GM19452 (cell line): ENCODE measurements around the gene ARHGEF1.
A peak's percentile ranks its signal among the peaks of the same experiment; 100 is the strongest.

Experiments used
- ATAC-seq: cut with Tn5 transposase; IDR thresholded peaks from one replicate; pipeline ENCODE4 v1.9.1; 2021; ENCODE audit not compliant: unreplicated experiment

Gene ARHGEF1

DNA sequence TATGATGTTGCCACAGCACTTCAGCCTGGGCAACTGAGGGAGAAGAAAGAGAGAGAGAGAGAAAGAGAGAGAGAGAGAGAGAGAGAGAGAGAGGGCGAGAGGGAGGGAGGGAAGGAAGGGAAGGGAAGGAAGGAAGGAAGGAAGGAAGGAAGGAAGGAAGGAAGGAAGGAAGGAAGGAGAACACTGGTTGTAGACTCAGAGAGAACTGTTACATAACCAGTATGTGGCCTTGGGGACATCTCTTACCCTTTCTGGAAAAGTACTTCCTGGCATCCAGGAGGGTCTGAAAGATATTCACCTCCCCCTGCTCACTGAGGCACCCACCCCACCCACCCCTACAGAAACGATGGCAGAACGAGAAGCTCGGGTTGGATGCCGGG is 2.7 kb upstream of the ARHGEF1 start:
- no peak for ATAC-seq

DNA sequence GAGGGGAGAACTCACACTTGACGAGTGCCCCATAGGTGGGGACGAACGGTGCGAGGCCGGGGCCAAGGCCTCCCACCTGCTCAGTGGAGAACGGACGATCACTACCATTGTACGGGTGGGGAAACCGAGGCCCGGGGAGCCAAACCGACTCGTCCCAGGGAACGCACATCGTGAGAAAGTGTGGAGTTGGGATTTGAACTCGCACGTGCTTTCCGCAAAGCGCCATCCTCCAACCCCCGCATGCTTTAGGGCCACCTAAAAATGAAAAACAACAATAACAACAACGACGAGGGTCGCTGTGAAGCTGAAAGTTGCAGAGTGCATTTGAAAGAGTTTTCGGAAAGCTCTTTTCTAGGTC is 458 bp downstream of the ARHGEF1 start:
- no peak for ATAC-seq

DNA sequence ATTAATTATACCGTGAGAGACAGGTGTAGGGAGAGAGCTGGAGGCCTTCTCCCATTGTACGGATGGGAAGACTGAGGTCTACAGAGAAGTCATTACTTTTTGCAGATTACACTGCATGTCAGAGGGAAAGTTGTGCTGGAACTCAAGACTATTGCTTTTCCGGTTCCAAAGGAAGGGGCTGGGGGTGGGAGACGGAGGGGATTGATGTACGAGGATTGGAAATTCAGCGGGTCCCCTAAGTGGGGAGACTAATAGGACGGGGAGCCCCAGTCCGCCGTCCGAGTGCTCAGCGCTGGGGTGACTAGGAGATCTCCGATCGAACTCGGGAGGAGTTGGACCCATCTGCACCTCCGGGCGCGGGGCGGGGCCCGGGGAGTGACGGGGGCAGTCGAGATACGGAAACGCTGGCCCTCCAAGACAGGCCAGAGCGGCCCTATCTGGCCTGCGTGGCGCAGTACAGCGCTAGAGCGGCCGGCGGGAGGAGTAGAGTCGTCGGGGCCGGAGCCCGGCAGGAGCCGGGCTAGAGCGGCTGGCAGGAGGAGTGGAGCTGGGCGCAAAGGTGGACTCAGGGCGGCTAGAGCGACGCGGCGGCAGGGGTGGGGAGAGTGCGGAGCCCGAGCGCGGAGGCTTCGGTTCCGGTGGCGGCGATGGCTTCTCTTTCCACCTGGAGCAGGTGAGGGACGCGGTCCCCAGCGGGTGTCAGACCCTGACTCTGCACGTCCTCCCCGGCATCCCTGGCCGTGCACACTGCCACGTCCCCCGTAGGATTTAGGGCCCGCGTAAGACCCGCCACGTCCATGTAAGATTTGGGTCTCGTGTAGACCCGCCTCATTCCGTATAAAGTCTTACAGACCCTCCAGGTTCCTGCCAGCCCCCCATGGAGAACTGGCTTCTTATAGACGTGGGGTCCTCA is 1.1 kb downstream of the ARHGEF1 start:
- peak; percentile 69 for ATAC-seq

DNA sequence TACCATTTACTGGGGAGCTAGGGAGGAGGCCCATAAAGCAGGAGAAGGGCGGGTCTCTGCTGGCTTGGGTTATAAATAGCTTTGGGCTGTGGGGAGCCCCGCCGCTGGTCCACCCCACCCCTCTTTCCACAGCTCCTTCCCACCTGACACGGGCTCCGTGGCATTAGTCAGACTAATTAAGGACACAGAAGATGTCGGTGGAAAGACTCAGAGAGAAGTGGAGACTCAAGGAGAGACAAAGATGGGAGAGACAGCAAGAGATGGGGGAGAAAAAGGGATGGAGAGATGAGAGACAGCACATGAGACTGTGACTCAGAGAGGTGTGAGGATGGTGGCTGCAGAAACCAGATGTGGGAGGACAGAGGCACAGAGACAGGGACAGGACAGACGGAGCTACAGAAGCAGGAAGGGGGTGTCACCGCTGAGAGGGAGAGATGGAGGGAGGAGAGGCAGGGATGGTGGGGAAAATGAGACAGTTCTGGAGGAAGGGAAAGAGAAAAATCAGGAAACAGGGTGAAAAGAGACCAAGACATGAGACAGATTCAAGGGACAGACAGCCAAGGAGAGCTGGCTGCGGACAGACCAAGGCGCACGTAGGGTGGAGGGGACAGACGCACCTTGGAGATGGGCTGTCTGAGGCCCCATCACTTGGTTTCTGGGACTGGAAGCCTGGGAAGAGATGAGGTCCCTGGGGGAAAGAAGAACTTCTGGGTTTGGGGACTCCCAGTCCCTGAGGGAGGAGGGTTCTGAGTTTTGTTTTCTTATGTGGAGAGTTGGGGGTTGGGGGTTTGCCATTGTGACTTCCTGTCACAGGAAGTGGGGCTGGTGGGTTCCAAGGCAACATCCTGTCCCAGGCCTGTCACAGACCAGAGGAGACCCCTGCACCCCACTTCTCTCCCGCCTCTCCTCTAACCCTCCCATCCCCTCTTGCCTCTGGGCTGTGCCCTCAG is 4.1 kb downstream of the ARHGEF1 start:
- ATAC-seq = no peak

DNA sequence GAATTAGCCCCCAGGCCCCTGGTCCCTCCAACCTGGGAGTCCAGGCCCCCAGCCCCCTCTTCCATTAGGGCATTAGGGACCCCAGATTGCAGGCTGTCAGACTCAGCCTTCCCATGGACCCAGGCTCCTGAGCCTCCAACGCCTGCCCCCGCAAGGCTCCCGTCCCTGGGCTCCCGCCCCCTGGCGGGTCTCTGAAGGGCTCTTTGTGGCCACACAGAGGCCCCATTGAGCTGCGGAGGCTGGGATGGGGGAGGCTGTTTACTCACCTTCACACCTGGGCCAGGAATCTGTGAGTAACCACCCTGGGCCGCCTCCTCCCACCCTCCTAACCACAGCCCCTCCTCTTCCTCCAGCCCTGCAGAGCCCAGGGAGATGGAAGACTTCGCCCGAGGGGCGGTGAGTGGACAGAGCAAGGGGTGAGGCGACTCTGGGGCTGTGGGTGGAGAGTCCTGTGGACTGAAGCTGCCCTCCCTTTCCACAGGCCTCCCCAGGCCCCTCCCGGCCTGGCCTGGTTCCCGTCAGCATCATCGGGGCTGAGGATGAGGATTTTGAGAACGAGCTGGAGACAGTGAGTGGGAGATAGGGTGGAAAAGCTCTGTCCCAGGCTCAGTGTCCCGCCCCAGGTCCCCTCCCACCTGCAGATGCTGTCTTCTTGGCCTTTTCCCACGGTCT is 4.9 kb downstream of the ARHGEF1 start:
- no peak for ATAC-seq

DNA sequence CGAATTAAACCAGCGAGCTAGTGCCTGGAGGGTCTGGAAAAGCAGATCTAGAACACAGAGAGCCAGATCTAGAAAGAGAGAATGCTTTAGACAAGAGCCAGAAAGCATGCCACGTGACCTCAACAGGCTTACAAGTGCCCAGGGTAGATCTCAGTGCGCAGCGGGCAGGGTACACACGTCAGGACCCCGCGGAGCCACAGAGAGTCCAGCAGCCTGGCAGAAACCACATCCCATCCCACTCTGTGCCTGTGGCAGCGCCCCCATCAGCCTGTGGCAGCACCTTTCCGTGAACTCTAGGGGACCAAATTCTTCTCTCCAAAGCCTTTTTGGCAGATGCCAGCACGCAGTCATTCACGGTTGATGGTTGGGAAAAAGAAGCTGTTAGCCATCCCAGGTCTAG is 5.9 kb downstream of the ARHGEF1 start:
- ATAC-seq = no peak

DNA sequence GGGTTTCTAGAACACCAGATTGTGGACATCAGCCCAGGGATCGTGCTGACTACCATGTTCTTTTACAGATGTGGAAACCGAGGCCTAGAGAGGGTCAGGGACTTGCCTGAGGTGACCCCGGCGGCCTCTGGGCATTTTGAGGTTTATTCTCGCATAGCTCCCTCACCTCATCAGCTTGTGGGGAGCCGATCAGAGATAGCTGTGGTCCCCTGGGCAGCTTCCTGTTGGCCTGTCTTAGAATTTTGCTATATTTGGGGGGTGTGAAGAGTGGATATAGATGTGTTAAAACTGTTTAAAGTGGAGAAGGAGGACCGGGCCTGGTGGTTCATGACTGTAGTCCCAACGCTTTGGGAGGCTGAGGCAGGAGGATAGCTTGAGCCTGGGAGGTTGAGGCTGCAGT is 6.9 kb downstream of the ARHGEF1 start:
- no peak for ATAC-seq

DNA sequence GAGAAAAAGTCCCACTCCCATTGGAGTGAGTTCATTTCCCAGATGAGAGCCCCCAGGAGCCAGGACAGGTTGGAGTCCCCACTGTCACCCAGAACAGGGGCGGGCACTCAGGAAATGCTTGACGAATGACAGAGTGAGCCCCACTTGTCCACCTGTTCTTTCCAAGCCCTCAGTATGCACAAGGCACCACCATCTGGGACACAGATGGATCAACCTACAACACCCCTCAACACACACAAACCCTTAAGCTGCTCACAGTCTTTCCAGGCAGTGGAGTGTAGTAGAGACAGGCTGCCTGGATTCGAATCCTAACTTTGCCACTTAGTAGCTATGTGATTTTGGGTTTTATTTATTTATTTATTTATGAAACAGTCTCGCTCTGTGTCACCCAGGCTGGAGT is 8.0 kb downstream of the ARHGEF1 start:
- ATAC-seq = no peak

DNA sequence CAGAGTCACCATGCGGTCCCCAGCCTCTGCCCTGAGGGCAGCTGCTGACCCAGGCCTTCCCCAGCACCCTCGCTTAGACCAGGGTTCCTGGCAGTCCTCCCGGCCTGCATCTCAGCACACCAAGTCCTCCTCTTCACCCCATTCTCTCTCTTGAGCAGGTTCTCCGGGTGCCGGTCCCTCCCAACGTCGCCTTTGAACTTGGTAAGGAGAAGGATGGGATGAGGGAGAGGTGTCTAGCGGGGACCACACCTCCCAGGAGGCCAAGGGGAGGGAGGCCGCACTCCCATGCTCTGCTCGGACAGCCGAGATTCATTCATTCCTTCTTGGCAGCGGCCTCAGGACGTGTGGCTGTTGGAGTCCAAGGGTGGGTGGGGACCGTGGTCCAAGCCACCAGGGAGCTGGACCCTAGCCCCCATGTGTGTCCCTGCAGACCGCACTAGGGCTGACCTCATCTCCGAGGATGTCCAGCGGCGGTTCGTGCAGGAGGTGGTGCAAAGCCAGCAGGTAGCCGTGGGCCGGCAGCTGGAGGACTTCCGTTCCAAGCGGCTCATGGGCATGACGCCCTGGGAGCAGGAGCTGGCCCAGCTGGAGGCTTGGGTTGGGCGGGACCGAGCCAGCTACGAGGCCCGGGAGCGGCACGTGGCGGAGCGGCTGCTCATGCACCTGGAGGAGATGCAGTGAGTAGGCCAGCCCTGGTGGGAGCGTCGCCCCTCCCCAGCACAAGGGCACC is 9.4 kb downstream of the ARHGEF1 start:
- no peak for ATAC-seq

DNA sequence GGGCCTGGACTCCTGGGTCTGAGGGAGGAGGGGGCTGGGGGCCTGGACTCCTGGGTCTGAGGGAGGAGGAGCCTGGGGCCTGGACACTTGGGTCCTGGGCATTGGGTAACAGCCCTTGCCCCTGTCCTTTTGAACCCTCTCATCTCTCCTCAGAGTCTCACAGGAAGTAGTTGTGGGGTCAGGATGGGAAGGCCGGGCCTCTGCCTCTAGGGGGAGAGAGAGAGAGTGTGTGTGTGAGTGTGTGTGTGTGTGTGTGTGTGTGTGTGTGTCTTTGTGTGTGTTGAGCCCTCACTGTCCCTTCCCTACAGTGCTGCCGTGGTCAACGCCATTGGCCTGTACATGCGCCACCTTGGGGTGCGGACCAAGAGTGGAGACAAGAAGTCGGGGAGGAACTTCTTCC is 10.9 kb downstream of the ARHGEF1 start:
- ATAC-seq = no peak

DNA sequence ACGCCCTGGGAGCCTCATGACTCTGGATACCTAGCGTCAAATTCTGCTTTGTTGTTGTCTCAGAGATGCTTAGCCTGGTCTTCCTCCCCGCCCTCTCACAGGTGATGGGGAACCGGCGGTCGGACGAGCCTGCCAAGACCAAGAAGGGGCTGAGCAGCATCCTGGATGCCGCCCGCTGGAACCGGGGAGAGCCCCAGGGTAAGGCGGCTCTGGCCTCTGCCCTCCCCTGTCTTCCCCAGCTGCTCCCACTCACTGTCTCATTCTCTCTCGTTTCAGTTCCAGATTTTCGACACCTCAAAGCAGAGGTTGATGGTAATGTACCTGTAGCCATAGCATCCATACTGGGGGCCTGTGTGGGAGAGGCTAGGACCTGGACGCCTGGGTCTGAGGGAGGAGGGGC is 11.4 kb downstream of the ARHGEF1 start:
- ATAC-seq = no peak

DNA sequence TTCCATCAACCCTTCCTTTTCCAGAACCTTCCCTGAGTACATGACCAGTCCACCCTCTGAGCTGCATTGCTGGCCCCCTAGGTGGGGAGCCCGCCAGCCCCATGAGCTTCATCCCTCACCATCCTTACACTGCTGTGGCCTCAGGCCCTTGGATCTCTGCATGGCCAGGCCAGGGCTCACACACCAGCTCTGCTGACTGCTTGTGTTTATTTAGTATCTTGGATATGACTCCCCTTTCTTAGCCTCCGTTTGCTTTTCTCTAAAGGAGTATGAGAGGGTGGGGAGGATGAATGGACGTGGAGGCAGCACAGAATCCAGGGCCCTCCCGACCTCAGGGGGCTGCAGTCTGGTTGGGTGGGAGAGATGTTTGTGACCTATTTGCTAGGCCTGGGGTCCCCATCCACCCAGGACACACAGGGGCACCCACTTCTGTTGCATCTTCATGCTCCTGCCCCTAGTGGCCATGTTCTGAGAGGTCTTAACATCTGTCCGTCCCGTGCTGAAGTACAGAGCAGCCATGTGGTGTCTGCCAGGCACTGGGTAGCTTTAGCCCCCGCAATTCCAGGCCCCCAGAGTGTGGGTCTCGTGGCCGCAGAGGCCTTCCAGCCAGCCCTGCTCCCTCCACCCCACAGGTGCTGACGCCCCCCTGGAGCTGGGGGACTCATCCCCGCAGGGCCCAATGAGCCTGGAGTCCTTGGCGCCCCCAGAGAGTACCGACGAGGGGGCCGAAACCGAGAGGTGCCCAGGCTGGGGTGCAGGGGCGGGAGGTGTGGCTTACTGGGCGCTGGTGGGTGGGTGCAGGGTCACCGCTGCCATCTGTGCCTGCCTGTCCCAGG is 13.0 kb downstream of the ARHGEF1 start:
- ATAC-seq = no peak

DNA sequence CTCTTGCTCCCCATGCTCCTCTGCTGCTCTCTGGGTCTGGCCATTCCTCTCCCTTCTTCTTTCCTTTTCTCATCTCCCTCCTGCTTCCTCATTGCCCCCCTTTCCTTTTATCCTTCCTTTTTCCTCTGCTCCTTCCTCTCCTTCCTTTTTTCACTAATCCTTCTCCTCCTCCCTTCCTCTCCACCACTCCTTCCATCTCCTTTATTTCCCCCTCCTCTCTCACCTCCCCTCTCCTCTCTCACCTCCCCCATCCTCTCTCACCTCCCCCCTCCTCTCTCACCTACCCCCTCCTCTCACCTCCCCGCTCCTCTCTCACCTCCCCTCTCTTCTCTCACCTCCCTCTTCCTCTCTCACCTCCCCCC is 13.6 kb downstream of the ARHGEF1 start:
- no peak for ATAC-seq

DNA sequence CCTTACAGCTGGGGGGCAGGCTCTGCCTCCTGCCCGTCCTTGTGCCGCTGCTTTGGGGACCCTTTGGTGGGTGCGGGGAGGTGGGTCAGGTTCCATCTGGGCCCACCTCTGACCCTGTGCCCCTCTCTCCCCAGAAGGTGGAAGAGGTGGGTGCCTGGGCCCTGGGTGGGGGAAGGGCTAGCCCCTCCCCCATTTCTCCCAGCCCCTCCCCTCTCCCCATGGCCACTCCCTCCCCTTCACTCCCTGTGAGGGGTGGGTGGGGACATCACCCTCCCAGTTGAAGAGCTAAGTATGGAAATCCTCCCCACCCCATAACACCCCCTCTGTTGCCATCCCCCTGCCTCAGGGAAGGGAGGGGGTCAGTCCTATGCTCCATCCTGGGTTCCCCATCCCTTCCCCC is 14.2 kb downstream of the ARHGEF1 start:
- no peak for ATAC-seq

DNA sequence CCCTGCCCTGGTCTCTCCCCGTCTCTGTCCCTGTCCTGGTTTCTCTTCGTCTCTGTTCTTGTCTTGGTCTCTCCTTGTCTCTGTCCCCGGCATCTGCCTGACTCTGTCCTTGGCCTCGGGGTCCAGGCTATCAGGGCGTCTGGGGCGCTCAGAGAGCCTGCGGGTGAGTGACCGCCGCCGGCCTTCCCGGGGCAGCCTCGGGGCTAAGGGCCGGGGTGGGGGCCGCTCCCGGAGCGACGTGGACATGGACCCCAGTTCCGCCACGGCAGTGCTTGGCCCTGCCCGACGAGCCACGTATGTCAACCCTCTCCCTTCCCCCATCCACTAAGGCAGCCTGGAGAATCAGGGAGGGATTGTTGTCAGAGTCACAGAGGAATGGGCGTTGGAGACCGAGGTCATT is 14.8 kb downstream of the ARHGEF1 start:
- ATAC-seq = no peak

DNA sequence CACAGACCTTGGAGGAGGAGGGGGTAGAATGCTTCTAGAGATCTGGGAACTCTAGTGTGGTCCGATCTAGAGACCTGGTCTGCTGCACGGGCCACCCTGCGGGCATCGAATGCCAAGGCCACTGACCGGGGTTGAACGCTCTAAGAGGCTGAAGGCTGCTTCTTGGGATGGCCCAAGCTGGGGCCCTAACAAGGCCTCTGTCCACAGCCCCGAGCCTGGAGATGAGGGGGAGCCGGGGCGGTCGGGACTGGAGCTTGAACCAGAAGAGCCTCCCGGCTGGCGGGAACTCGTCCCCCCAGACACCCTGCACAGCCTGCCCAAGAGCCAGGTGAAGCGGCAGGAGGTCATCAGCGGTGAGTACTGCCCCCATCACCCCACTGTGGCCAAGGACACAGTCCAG is 15.3 kb downstream of the ARHGEF1 start:
- ATAC-seq = no peak

DNA sequence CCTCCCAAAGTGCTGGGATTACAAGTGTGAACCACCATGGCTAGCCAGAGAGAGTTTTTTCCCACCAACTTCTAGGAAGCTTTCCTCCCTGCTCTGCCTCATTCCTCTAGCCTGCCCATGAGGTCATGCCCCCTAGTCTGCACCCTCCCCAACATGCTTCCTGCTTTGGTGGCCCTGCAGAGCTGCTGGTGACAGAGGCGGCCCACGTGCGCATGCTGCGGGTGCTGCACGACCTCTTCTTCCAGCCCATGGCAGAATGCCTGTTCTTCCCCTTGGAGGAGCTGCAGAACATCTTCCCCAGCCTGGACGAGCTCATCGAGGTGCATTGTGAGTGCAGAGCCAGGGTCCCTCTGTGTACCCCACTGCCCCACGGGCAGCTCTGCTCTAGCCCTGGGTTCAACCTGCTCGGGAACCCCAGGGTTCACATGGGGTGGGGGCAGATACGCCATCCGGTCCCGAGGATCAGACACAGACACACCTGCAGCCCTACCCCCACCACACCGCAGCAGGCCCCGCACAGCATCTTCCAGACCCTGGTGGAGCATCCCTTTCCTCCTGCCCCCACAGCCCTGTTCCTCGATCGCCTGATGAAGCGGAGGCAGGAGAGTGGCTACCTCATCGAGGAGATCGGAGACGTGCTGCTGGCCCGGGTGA is 18.9 kb downstream of the ARHGEF1 start:
- no peak for ATAC-seq

DNA sequence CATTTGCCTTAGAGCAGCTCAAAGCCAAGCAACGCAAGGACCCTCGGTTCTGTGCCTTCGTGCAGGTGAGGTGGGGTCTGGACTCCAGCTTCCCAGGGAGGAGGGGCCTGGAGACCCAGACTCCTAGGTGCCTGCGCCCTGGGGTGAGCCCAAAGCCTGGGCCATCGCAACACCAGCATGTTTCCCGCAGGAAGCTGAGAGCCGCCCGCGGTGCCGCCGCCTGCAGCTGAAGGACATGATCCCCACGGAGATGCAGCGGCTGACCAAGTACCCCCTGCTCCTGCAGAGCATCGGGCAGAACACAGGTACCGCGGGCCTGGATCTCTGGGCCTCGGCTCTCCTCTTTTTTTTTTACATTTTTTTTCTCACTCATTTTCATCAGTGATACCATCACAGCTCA is 19.6 kb downstream of the ARHGEF1 start:
- no peak for ATAC-seq

DNA sequence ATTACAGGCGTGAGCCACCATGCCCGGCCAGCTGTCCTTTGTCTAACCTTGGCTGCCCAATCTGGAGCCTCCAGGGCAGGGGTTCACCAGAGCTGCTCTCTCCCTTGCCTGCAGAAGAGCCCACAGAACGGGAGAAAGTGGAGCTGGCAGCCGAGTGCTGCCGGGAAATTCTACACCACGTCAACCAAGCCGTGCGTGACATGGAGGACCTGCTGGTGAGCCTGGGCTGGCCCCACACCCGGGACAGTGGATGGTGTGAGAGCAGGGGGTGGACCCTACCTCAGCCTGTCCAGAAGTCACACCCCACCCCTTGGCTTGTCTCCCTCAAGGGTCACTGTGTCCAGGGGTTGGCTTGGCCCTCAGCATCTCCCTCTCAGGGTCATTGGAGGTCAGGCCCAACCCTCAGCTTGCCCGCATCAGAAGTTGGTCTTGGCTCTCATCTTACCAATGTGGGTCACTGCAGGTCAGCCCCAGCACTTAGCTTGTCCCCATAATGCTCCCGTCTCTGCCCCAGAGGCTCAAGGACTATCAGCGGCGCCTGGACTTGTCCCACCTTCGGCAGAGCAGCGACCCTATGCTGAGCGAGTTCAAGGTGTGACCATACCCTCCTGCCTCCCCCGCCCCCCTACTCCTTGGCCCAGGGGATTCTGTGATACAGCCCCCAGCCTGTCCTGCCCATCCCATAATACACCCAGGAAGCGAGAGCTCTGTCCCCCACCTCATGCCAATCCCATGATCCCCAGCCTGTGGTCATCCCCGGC is 20.4 kb downstream of the ARHGEF1 start:
- ATAC-seq = no peak
